HG02884 (cell line): ENCODE measurements around the gene SRR.
A peak's percentile ranks its signal among the peaks of the same experiment; 100 is the strongest.
"Not testable (repeated sequence)": the region's sequence is repeated elsewhere in the genome, so short reads cannot be mapped to it uniquely, and the experiment has no call there.

Experiments
- ATAC-seq: cut with Tn5 transposase; IDR thresholded peaks from one replicate; pipeline ENCODE4 v1.9.1; 2021; ENCODE audit warnings: mild to moderate bottlenecking, moderate library complexity; ENCODE audit not compliant: unreplicated experiment

SRR gene

GRCh38 chr17:2303204-2304188 is at the start of gene SRR, which contains the start of gene SMG6:
Gene SRR (plus strand): TSS chr17:2303950. CDS start chr17:2315561, 11,611 bp downstream.
Gene SMG6 (minus strand): TSS chr17:2303785. CDS start chr17:2303720, 65 bp downstream.
- ATAC-seq = peak; percentile 74

GRCh38 chr17:2258830-2259229 is 44.9 kb upstream of the SRR start:
- ATAC-seq = not testable (repeated sequence)

GRCh38 chr17:2259769-2260536 is 43.8 kb upstream of the SRR start:
- ATAC-seq = no peak

- ATAC-seq = no peak
These were observed 41.6 kb upstream of the SRR start for GRCh38 chr17:2262135-2262587.

GRCh38 chr17:2263183-2264066 is 40.3 kb upstream of the SRR start:
- ATAC-seq = no peak

- ATAC-seq = no peak
These were observed 39.5 kb upstream of the SRR start for GRCh38 chr17:2264067-2264860.

GRCh38 chr17:2265166-2265565 is 38.6 kb upstream of the SRR start:
- ATAC-seq = not testable (repeated sequence)

GRCh38 chr17:2266045-2266864 is 37.5 kb upstream of the SRR start:
- no peak for ATAC-seq

- ATAC-seq = no peak
These were observed 36.9 kb upstream of the SRR start for GRCh38 chr17:2266865-2267228.

- no peak for ATAC-seq
These were observed 36.4 kb upstream of the SRR start for GRCh38 chr17:2267354-2267753.

GRCh38 chr17:2271985-2272702 is 31.6 kb upstream of the SRR start:
- no peak for ATAC-seq

GRCh38 chr17:2274414-2274813 is 29.3 kb upstream of the SRR start:
- no peak for ATAC-seq

GRCh38 chr17:2275722-2276121 is 28.0 kb upstream of the SRR start:
- no peak for ATAC-seq

- no peak for ATAC-seq
These were observed 26.1 kb upstream of the SRR start for GRCh38 chr17:2277429-2278170.

- no peak for ATAC-seq
These were observed 24.0 kb upstream of the SRR start for GRCh38 chr17:2279707-2280106.

GRCh38 chr17:2282297-2282873 is 21.4 kb upstream of the SRR start:
- ATAC-seq = no peak

GRCh38 chr17:2283302-2283701 is 20.4 kb upstream of the SRR start:
- ATAC-seq = no peak
